ENCODE data around the gene PCCA.
"Not testable (repeated sequence)": the region's sequence is repeated elsewhere in the genome, so short reads cannot be mapped to it uniquely, and the experiment has no call there.

Gene PCCA

DNA sequence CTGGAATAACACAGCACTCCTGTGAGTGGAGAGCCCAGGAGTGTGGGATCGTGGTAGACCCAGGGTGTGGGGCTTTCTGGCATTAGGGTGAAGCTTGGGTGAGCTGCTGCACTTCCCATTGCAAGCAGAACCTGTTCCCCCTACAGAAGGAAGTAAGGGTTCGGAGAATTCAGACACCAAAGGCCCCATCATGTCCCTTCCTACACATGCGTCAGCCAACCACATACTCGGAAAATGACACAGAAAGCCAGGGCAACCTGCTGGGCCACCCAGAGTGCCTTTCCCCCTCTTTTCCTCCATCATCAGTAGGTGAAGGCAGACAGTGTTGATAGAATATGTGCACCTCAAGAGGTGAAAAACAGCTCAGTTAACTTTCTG is 456.8 kb downstream of the PCCA start:
- no peak for DNase-seq (ENCODE audit: low read depth)

DNA sequence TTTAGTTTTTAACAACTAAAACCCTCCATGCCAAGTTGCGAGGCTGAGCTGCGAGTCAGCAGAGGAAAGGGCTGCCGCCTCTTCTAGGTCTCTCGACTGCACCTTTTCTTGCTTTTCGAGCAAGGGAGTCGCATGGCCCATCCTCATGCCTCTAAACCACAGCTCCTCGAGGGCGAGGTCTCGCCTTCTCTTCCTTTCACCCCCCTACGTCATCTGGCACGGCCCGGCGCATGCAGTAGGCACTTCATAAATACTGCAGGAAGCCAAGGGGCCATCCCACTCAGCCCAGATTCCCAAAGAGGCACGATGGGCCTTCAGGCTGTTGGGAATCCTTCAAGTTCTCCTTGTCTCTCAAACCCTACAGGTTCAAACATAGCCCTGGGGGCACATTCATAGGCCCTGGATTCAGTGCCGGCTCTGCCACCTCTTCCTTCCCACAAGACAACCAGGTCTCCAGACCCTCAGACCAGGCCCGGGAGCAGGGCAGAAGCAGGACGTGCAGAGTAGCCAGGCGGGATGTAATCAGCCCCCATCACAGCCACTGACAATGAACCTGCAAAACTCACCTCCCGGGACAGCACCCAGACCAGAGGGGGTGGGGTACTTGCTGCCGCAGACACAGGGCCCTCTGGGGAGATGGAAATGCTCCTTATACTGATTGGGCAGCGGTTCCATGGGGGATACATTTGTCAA is 458.0 kb downstream of the PCCA start:
- DNase-seq (ENCODE audit: low read depth) = no peak

DNA sequence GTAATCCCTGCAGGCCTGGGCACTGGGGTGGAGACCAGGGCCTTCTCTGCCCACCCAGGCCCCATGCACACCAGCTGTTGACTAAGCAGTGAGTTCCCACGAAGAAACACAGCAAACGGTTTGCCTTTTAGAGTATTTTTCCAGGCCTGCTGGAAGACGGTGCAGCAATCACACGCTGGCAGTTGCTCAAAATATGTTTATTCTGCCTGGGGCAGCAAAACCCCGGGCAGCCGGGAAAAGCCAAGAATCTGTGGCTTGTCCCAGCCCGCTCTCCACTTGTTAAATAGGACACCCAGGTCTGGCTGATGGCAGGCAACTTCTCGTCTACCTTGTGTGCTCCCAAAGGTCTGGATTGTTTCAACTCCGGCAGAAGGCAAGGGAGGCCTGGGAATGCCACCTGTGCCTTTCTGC is 458.9 kb downstream of the PCCA start:
- no peak for DNase-seq (ENCODE audit: low read depth)

DNA sequence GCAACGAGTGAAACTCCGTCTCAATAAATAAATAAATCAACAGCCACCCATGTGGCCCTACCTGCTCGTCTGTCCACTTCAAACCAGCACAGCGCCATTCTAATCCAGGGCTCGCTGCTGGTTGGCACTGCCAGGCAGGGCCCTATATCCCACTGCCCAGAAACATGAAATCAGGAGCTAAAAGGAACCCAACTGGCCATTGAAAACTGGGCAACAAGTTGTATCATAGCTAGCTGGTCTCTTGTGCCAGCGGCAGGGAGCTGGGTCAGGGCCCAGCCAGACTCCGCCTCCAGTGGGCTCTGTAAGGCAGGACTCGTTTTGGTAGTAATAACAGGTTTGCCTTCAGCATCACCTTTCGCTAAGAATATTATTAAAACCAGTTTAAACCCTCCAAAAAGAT is 460.4 kb downstream of the PCCA start:
- no peak for DNase-seq (ENCODE audit: low read depth)

DNA sequence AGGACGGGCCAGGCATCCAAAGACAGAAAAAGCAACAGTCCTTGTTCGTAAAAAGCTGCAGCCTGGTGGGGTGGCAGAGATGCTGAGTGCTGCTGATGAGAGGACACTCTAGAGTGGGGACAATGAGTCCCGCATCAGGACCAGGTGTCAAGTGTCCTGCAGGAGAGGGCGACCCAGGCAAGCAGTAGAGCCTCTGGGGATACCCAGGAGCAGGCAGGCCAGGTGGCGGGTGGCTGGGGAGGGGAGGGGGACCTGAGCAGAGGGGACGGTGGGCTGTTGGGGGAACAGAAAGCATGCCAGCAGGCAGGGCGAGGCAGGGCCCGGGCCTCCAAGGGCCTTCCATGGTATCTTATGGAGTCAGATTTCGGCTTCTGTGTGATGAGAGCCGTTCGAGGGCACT is 463.9 kb downstream of the PCCA start:
- no peak for DNase-seq (ENCODE audit: low read depth)

DNA sequence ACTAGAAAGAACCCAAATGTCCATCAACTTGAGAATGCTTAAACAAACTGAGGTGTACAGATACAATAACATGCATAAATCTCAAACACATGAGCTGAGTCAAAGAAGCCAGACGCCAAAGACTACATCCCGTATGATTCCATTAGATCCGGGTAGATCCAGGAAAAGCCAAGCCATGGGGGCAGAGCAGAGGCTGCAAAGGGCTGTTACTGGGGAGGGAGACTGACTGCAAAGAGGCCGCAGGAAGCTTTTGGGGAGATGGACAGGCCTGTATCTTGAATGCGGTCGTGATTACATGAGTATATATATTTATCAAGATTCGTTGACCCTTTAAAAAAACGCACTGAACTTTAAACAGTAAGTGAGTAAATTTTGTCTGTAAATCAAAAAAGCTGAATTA is 471.0 kb downstream of the PCCA start:
- DNase-seq (ENCODE audit: low read depth) = no peak

DNA sequence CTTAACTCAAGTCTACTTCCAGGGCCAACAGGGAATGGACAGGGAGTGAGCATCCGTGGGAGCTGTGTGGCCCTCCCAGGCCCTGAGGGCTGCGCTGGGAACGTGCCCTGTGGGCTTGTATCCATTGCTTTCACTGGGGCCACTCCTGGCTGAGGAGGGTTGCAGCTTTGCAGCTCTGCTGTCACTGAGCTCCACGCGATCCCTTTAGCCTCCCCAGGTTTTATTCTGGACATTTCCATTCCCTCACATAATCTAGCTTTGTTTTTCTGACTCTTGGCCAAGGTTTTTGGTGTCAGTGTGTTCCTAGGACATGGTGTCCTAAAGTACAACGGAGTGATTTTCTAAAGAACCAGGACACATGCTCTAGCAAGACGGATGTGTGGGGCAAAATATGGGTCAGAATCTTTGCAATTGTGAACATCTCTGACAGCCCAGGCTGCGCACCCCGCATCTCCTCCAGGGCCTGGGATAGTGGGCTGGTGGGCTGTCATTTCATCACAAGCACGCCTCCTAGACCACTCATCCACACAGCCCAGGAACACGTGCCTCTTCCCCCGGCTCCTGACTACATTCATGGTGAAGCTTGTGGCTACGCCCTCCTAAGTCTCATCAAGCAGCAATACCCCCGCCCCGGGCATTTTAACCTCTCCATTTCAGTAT is 471.7 kb downstream of the PCCA start:
- DNase-seq (ENCODE audit: low read depth) = no peak

DNA sequence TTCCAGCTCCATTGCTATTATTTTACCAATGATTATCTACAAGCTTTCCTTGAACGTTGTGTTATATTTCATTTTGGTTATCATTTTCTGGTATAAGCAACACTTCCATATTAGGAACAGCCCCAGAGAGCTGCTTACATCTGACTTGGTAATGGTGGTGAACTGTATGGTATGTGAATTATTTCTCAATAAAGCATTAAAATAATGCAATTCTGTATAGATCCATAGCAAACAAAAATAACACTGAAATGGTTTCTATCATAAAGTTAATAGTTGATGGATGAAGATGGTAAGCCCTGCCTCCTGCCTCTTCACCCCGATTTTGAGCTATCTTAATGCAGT is 472.2 kb downstream of the PCCA start:
- DNase-seq (ENCODE audit: low read depth) = no peak

DNA sequence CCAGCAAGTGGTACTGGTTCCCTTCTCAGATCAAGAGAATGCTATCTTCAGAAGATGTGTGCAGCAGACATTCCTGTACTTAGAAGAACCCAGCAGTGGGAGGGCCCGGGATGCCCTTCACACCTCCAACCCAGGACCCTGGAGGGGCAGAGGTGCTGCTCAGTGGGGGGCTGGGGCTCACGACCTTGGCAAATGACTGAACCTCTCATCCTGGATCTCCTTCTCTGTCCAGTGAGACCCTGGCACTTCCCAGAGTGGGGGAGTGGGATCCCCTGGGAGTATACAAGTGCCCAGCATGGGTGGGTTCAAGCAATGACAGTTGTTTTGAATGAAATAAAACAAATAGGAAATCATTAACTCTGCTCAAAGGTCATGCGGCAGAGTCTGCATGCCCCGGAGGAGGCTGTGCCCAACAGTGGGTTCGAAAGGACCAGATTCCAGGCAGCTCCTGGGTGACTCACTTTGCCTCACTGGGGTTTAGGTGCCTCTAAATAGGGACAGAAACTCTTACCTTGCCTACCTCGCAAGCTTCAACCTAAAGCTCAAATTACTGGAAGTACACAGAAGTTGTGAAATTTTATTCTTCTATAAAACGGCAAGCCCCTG is 472.8 kb downstream of the PCCA start:
- DNase-seq (ENCODE audit: low read depth) = no peak

DNA sequence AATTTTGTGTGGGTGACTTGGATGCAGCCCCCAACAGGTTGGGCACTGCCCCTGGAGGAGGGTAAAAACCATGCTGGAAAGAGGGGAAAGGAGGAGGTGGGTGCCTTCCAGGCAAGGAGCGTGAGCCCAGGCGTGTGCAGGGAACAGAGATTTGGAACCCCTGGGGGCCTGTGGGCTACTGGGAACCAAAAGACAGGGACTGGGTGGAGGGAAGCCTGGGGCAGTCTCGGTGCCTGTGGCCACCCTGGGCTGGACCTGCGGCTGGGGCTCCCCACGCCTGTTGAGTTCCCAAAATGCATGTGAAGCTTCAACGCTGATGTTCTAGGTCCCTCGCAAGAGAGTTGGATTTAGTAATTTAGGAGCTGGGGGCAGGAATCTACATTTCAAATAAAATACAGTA is 474.9 kb downstream of the PCCA start:
- no peak for DNase-seq (ENCODE audit: low read depth)

DNA sequence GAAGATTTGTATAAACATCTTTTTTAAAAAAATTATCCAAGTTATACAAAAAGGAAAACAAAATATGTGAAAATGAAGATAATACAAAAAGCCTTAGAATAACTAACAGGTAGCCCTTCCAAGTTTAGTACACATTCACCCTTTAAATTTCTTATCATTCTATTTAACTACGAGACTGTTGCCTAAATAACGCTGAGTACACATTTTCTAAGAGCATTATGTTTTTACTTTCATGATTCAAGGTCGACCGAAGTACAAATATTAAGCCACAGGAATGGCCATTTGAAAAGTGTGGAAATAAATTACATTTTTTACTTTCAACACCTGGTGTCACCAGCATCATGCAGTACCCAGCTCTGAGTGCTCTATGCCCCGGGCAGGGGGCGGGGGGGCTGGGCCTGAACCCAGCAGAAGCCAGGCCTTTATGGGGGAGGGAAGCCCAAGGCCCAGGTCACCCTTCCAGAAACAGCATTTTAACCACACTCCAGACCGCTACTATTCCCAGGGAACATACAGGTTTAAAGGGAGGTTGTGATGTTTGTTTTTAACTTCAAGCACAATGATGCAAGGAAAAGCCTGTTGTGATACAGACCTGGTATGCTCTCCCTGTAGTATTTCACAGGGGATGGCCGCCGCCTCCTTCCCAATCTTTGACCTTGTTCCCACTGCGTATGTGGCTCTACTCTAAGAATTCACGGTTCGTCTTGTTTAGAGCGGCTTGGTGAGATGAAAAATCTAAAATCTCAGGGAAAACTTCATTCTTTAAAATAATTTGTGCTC is 475.7 kb downstream of the PCCA start:
- DNase-seq (ENCODE audit: low read depth) = no peak

DNA sequence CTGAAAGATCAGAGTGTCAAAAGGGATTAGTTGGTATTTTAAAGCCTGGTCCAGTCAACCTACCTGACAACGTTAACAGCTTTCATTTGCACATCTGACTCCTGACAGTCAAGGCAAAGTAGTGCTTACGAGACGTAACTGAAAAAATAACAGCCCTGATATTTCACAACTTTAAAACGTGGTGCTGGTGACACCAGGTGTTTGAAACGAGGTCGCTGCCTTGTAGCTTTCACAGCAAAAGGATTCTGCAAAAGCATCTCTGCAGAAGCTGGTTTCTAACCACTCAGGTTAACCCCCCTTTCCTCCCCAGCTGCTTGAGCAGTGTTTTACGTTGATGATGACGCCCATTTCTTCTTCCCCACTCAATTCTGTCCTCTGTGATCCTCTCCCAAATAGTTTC is 476.4 kb downstream of the PCCA start:
- DNase-seq (ENCODE audit: low read depth) = no peak

DNA sequence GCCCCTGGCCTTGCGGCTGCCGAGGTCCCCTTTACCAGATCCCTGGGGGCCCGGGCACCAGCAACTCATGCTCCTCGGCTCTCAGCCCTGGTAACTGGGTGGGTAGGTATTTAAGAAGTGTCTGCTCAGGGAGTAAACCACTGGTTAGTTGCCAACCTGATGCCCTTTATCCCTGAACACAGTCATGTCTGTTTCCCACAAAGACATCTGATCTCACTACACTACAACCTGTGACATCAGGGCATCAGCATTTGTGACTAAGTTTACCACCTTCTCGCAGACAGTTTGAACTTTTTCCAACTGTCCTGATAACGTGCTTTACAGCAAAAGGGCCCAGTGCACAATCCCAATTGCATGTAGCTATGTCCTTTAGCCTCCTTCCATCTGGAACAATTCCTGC is 477.6 kb downstream of the PCCA start:
- DNase-seq (ENCODE audit: low read depth) = no peak

DNA sequence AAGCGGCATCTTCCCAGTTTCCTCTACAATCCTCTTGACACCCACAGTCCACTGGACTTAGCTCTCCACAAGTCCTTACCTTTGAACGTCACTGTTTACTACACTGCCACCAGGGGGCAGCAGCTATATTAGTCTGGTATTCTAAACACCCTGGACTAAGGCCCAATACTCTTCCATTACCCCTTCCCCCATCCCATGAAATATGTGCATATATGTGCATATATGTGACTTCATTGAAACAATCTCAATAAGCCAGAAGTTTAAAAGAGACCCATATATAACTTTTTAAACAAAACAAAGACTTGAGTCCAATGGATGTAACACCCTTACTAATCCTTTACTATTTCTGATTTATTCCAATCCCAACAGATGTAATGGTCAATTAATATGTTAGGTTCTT is 484.2 kb downstream of the PCCA start:
- peak; percentile 46 for DNase-seq (ENCODE audit: low read depth)

DNA sequence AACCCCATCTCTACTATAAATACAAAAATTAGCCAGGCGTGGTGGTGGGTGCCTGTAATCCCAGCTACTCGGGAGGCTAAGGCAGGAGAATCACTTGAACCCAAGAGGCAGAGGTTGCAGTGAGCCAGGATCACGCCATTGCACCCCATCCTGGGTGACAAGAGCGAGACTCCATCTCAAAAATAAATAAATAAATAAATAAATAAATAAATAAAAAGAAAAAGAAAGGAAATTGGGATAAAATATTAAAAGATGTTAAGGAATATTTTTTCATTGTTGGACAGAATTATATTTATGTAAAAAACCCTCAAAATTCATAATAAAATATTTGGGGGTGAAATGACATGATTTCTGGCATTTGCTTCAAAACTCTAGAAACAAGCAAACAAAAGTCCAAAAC is 488.3 kb downstream of the PCCA start:
- not testable (repeated sequence) for DNase-seq (ENCODE audit: low read depth)

Data from stimulated activated CD8-positive, alpha-beta memory T cell treated with anti-CD3 and anti-CD28 coated beads, Interleukin-12 subunit alpha, Interleukin-12 subunit beta, amount 100 ng/mL, for 4 hours (primary cell).